SU-DHL-6 (cell line): ENCODE data around the gene WDR81.

Source experiments
- H2AFZ ChIP-seq: fragments of 200-600 bp; sonication (generic); 2 replicates; pipeline ENCODE4 v1.6.1; 2014; ENCODE audit warnings: low read depth, mild to moderate bottlenecking, moderate library complexity, mixed read lengths, antibody characterized with exemption, low read length; ENCODE audit not compliant: severe bottlenecking
- H3F3A ChIP-seq: fragments of 200-600 bp; shearing (Covaris generic); 2 replicates; pipeline ENCODE4 v1.6.0; 2016; ENCODE audit warnings: antibody characterized with exemption, mild to moderate bottlenecking; ENCODE audit not compliant: insufficient read depth
- H3K27ac ChIP-seq: fragments of 200-600 bp; sonication (generic); 2 replicates; pipeline ENCODE4 v1.5.1; 2016; ENCODE audit warnings: low read depth, mild to moderate bottlenecking, low read length, moderate library complexity, mixed read lengths
- H3K27me3 ChIP-seq: fragments of 200-600 bp; sonication (generic), shearing (Covaris generic); 2 replicates; pipeline ENCODE4 v1.6.0; 2014; ENCODE audit warnings: mild to moderate bottlenecking, low read length
- H3K36me3 ChIP-seq: fragments of 200-600 bp; sonication (generic); 2 replicates; pipeline ENCODE4 v1.6.1; 2014; ENCODE audit warnings: mild to moderate bottlenecking, low read length, mixed read lengths
- H3K4me2 ChIP-seq: fragments of 300-600, 200-600 bp; shearing (Covaris generic), sonication (generic); 2 replicates; pipeline ENCODE4 v1.6.0; 2014; ENCODE audit warnings: low read length, low read depth, mild to moderate bottlenecking; ENCODE audit not compliant: poor library complexity, severe bottlenecking
- H3K4me3 ChIP-seq: fragments of 200-600 bp; sonication (generic); 2 replicates; pipeline ENCODE4 v1.5.1; 2014; ENCODE audit warnings: antibody characterized with exemption, low read length, mild to moderate bottlenecking, mixed read lengths; ENCODE audit not compliant: insufficient read depth, poor library complexity, severe bottlenecking
- H3K79me2 ChIP-seq: fragments of 200-600 bp; sonication (generic); 2 replicates; pipeline ENCODE4 v1.6.1; 2014; ENCODE audit warnings: mild to moderate bottlenecking, low read length, moderate library complexity; ENCODE audit not compliant: insufficient read depth
- H3K9ac ChIP-seq: fragments of 200-600 bp; sonication (generic); 2 replicates; pipeline ENCODE4 v1.7.0; 2014; ENCODE audit warnings: mild to moderate bottlenecking, low read length
- H3K9me2 ChIP-seq: fragments of 200-600 bp; sonication (generic); replicated peaks from 2 replicates; pipeline ENCODE4 v1.6.1; 2014; ENCODE audit warnings: low read length; ENCODE audit not compliant: insufficient read depth
- H3K9me3 ChIP-seq: fragments of 200-600 bp; sonication (generic); 2 replicates; pipeline ENCODE4 v1.6.1; 2014; ENCODE audit warnings: low read length, mixed read lengths; ENCODE audit not compliant: insufficient read depth
- H4K20me1 ChIP-seq: fragments of 200-600 bp; sonication (generic); 2 replicates; pipeline ENCODE4 v1.6.1; 2014; ENCODE audit warnings: low read depth, mild to moderate bottlenecking, antibody characterized with exemption, low read length, moderate library complexity, mixed read lengths
- EZH2phosphoT487 ChIP-seq: fragments of 200-600 bp; sonication (generic), shearing (Covaris generic); conservative IDR thresholded peaks from 2 replicates; pipeline ENCODE4 v1.6.1; 2018; ENCODE audit warnings: mild to moderate bottlenecking, antibody characterized with exemption, low read length, moderate library complexity, mixed read lengths
- TF ChIP-seq, protein P1 (sequence below): fragments of 200-600 bp; sonication (generic); IDR thresholded peaks from one replicate; pipeline ENCODE4 v1.5.1; 2017; ENCODE audit warnings: antibody characterized with exemption, mild to moderate bottlenecking, low read length, moderate library complexity; ENCODE audit not compliant: insufficient read depth, poor library complexity, severe bottlenecking

Gene WDR81

DNA sequence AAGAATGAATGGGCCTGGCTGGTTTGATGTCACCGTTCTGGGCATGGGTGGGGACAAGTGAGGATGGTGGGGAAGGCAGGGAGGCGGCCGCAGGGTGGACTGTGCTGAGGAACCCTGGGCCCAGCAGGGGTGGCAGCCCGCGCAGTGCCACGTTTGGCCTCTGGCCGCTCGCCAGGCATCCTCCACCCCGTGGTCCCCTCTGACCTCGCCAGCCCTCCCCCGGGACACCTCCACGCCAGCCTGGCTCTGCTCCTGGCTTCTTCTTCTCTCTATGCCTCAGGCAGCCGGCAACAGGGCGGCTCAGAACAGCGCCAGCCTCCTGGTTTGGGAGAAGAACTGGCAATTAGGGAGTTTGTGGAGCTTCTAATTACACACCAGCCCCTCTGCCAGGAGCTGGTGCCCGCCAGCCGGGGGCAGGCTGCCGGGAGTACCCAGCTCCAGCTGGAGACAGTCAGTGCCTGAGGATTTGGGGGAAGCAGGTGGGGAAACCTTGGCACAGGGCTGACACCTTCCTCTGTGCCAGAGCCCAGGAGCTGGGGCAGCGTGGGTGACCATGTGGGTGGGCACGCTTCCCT is 30.8 kb downstream of the WDR81 start:
- H3K4me3 ChIP-seq: no peak overlapping the region
- no peaks in the 10 kb centered on the region for H3F3A ChIP-seq
- TF ChIP-seq, protein P1, sequence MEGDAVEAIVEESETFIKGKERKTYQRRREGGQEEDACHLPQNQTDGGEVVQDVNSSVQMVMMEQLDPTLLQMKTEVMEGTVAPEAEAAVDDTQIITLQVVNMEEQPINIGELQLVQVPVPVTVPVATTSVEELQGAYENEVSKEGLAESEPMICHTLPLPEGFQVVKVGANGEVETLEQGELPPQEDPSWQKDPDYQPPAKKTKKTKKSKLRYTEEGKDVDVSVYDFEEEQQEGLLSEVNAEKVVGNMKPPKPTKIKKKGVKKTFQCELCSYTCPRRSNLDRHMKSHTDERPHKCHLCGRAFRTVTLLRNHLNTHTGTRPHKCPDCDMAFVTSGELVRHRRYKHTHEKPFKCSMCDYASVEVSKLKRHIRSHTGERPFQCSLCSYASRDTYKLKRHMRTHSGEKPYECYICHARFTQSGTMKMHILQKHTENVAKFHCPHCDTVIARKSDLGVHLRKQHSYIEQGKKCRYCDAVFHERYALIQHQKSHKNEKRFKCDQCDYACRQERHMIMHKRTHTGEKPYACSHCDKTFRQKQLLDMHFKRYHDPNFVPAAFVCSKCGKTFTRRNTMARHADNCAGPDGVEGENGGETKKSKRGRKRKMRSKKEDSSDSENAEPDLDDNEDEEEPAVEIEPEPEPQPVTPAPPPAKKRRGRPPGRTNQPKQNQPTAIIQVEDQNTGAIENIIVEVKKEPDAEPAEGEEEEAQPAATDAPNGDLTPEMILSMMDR: no peak
- TF ChIP-seq EZH2phosphoT487: no peak
- no peaks in the 10 kb centered on the region for H4K20me1 ChIP-seq
- H3K36me3 ChIP-seq: no peaks in the 10 kb centered on the region
- no peak overlapping the region for H3K27ac ChIP-seq
- H3K9me2 ChIP-seq: no peaks in the 10 kb centered on the region
- no peak overlapping the region for H3K4me2 ChIP-seq
- no peaks in the 10 kb centered on the region for H3K79me2 ChIP-seq
- H2AFZ ChIP-seq: no peak overlapping the region
- no peaks in the 10 kb centered on the region for H3K27me3 ChIP-seq
- H3K9ac ChIP-seq: no peak overlapping the region
- H3K9me3 ChIP-seq: no peaks in the 10 kb centered on the region

DNA sequence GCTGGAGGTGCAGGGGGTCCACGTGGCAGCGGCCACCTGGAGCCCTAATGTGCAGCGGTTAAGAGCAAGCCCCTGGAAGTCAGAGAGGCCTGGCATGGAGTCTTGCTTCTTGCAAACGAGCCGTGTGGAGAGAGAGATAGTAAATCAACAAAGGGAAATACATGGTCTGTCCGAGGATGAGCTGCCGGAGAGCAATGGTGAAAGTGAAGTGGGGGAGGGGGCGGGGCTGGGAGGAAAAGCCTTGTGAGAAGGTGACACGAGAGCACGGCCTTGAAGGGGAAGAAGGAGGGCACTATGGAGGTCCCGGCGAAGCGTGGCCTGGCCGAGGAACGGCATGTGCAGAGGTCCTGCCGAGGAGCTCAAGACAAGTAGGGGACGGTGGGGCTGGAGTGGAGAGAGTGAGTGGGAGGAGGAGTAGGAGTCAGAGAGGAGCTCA is 31.3 kb downstream of the WDR81 start:
- Histone ChIP-seq H3K79me2 (no peaks in the 10 kb centered on the region), H3K36me3 (no peaks in the 10 kb centered on the region), H3F3A (no peaks in the 10 kb centered on the region), H3K9me2 (no peaks in the 10 kb centered on the region), H3K9me3 (no peaks in the 10 kb centered on the region), H3K27ac (no peak overlapping the region), H3K4me3 (no peak overlapping the region), H3K9ac (no peak overlapping the region), H2AFZ (no peak overlapping the region), H4K20me1 (no peaks in the 10 kb centered on the region), H3K27me3 (no peaks in the 10 kb centered on the region), H3K4me2 (no peak overlapping the region)
- no peak for TF ChIP-seq EZH2phosphoT487
- TF ChIP-seq, protein P1: no peak

DNA sequence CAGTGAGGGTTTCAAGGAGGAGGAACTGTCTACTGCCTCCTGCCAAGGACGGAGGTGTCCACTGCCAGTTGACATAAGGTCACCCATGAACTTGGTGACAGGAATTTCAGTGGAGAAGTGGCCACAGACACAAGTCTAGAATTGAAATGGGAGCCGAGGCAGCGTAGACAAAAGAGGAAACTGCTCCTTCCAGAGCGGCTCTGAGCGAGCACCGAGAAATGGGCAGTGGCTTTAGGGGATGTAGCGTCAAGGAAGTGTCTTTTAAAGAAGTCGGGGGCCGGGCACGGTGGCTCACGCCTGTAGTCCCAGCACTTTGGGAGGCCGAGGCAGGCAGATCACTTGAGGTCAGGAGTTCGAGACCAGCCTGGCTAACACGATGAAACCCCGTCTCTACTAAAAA is 34.3 kb downstream of the WDR81 start:
- TF ChIP-seq, protein P1: no peak
- TF ChIP-seq EZH2phosphoT487: no peak
- Histone ChIP-seq H3K36me3 (no peaks in the 10 kb centered on the region), H2AFZ (no peak overlapping the region), H3F3A (no peaks in the 10 kb centered on the region), H3K9me3 (no peaks in the 10 kb centered on the region), H3K4me2 (no peak overlapping the region), H3K9me2 (no peaks in the 10 kb centered on the region), H3K27ac (no peak overlapping the region), H3K9ac (no peak overlapping the region), H3K27me3 (no peaks in the 10 kb centered on the region), H3K79me2 (no peaks in the 10 kb centered on the region), H3K4me3 (no peak overlapping the region), H4K20me1 (no peaks in the 10 kb centered on the region)
